Gastrocnemius medialis (tissue), 4 donors: ENCODE measurements around the gene MOXD1.

Experiments used
- CTCF ChIP-seq, 5 experiments: fragments of 450-650 bp in 3 of 5; fragments of 200-600 bp in 2 of 5; sonication (generic) in 2 of 5; IDR thresholded peaks in 4 of 5; conservative IDR thresholded peaks in 1 of 5; 1 replicate in 4 of 5; 2 replicates in 1 of 5; pipeline ENCODE4 v1.5.1; 2016 to 2019; ENCODE audit warnings: antibody characterized with exemption in 5 of 5, mild to moderate bottlenecking in 3 of 5, moderate library complexity in 3 of 5
- POLR2A ChIP-seq, 2 donors: fragments of 450-650 bp; IDR thresholded peaks; one replicate each; pipeline ENCODE4 v1.6.1; 2017; ENCODE audit warnings: antibody characterized with exemption in 2 of 2, mild to moderate bottlenecking in 2 of 2, moderate library complexity in 2 of 2

- TF ChIP-seq CTCF (IDR thresholded peaks at IDR 0.05 in 4 of 5, conservative IDR thresholded peaks at IDR 0.05 in 1 of 5) (no peak), POLR2A (IDR thresholded peaks at IDR 0.05) (no peak)
Measured at GRCh38 chr6:132253211-132253610, 148.1 kb downstream of the MOXD1 start.
